Right lobe of liver (tissue), 4 donors: Measurements from ENCODE around the gene MTAP.

Experiments
- POLR2A ChIP-seq: fragments of 450-650 bp; IDR thresholded peaks from one replicate; pipeline ENCODE4 v1.6.1; 2017; ENCODE audit warnings: antibody characterized with exemption, mild to moderate bottlenecking
- TF ChIP-seq, protein P1 (sequence below), 4 donors: fragments of 200-600 bp in 3 of 4; fragments of 450-650 bp in 1 of 4; IDR thresholded peaks; one replicate each; pipeline versions ENCODE4 v1.5.1 to v1.8.0; 2016 to 2022; ENCODE audit warnings: antibody characterized with exemption in 4 of 4, mild to moderate bottlenecking in 2 of 4
- donor health status: DM: no; HTN: no; CAD: no.
- donor health status: DM: no; HTN: no; CAD: no.
- donor health status: DM: no; HTN: yes; CAD: no.

GRCh38 chr9:21875893-21876292, 73.5 kb downstream of the MTAP start:
- TF ChIP-seq, protein P1, sequence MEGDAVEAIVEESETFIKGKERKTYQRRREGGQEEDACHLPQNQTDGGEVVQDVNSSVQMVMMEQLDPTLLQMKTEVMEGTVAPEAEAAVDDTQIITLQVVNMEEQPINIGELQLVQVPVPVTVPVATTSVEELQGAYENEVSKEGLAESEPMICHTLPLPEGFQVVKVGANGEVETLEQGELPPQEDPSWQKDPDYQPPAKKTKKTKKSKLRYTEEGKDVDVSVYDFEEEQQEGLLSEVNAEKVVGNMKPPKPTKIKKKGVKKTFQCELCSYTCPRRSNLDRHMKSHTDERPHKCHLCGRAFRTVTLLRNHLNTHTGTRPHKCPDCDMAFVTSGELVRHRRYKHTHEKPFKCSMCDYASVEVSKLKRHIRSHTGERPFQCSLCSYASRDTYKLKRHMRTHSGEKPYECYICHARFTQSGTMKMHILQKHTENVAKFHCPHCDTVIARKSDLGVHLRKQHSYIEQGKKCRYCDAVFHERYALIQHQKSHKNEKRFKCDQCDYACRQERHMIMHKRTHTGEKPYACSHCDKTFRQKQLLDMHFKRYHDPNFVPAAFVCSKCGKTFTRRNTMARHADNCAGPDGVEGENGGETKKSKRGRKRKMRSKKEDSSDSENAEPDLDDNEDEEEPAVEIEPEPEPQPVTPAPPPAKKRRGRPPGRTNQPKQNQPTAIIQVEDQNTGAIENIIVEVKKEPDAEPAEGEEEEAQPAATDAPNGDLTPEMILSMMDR (IDR thresholded peaks at IDR 0.05): no peak
- no peak for TF ChIP-seq POLR2A
